ENCODE results near the gene SCN8A. TPM values are rescaled to one million over a fixed set of nuclear protein-coding genes. Genes with fewer than 3 reads are reported as not detected.

SCN8A gene
- total RNA-seq, 1 donor from 2014 or later, result 0.53 TPM

GRCh38 chr12:51700887-51701286, 109.9 kb downstream of the SCN8A start:
- no peaks in the 10 kb centered on the region for H3K27me3 ChIP-seq (ENCODE audit: low read depth)
- no peaks in the 10 kb centered on the region for H3K9me3 ChIP-seq
- no peak for TF ChIP-seq CTCF (IDR thresholded peaks at IDR 0.05)
- intact Hi-C loops (cut with DNase I), result no loop called here
- no peak overlapping the region for H3K4me3 ChIP-seq
- no peak overlapping the region for H3K27ac ChIP-seq
- H3K36me3 ChIP-seq, result no peaks in the 10 kb centered on the region
- no peak for DNase-seq
- H3K4me1 ChIP-seq, result no peaks in the 10 kb centered on the region
- ATAC-seq, result no peak

GRCh38 chr12:51702587-51702986, 111.6 kb downstream of the SCN8A start:
- peak in 1 of 2 donors; percentile 32 for ATAC-seq
- TF ChIP-seq CTCF (IDR thresholded peaks at IDR 0.05), result no peak
- H3K27ac ChIP-seq, result no peak overlapping the region

GRCh38 chr12:51705450-51705849, 114.4 kb downstream of the SCN8A start:
- Histone ChIP-seq H3K27me3 (ENCODE audit: low read depth) (no peaks in the 10 kb centered on the region), H3K36me3 (no peaks in the 10 kb centered on the region), H3K4me1 (no peaks in the 10 kb centered on the region), H3K4me3 (no peak overlapping the region), H3K9me3 (no peaks in the 10 kb centered on the region), H3K27ac (no peak overlapping the region)
- ATAC-seq, result no peak
- no peak for DNase-seq
- TF ChIP-seq CTCF (IDR thresholded peaks at IDR 0.05), result no peak
- intact Hi-C loops (cut with DNase I), result no loop called here

More at GRCh38 chr12:51702587-51702986, 111.6 kb downstream of the SCN8A start:
- DNase-seq, result no peak
- Histone ChIP-seq H3K36me3 (no peaks in the 10 kb centered on the region), H3K4me1 (no peaks in the 10 kb centered on the region), H3K9me3 (no peaks in the 10 kb centered on the region), H3K4me3 (no peak overlapping the region), H3K27me3 (ENCODE audit: low read depth) (no peaks in the 10 kb centered on the region)
- intact Hi-C loops (cut with DNase I), result no loop called here

GRCh38 chr12:51706206-51706605, 115.2 kb downstream of the SCN8A start:
- H3K27ac ChIP-seq, result no peak overlapping the region
- H3K9me3 ChIP-seq, result no peaks in the 10 kb centered on the region
- no peaks in the 10 kb centered on the region for H3K36me3 ChIP-seq
- H3K4me1 ChIP-seq, result no peaks in the 10 kb centered on the region
- H3K4me3 ChIP-seq, result no peak overlapping the region
- TF ChIP-seq CTCF (IDR thresholded peaks at IDR 0.05), result no peak
- DNase-seq (no peak), ATAC-seq (no peak)
- H3K27me3 ChIP-seq (ENCODE audit: low read depth), result no peaks in the 10 kb centered on the region
- intact Hi-C loops (cut with DNase I), result no loop called here

- Histone ChIP-seq H3K4me3 (no peak overlapping the region), H3K9me3 (no peaks in the 10 kb centered on the region), H3K27me3 (ENCODE audit: low read depth) (no peaks in the 10 kb centered on the region), H3K27ac (no peak overlapping the region), H3K36me3 (no peaks in the 10 kb centered on the region), H3K4me1 (no peaks in the 10 kb centered on the region)
- DNase-seq, result no peak
- intact Hi-C loops (cut with DNase I), result no loop called here
- no peak for TF ChIP-seq CTCF (IDR thresholded peaks at IDR 0.05)
- no peak for ATAC-seq
These were observed 123.6 kb downstream of the SCN8A start for GRCh38 chr12:51714666-51715065.

Data from lower lobe of right lung (tissue), 2 donors.